Lung (tissue), 12 donors: ENCODE measurements around the gene CEACAM19. TPM values are rescaled to one million over a fixed set of nuclear protein-coding genes. Genes with fewer than 3 reads are reported as not detected.
"Not testable (repeated sequence)": the region's sequence is repeated elsewhere in the genome, so short reads cannot be mapped to it uniquely, and the experiment has no call there.

ENCODE experiments used
- ATAC-seq: fragments of 200-7000 bp; cut with Tn5 transposase; one replicate; pipeline ENCODE4 v1.9.1; 2020; ENCODE audit warnings: moderate number of reproducible peaks; ENCODE audit not compliant: insufficient read depth, low FRiP score
- DNase-seq, 3 donors: peaks; one replicate each; pipeline ENCODE4 v3.0.0-alpha.2; 2013 to 2017
- H3K27ac ChIP-seq, 2 donors: one replicate each; pipeline ENCODE4 v1.5.1; 2013; ENCODE audit warnings: mild to moderate bottlenecking in 2 of 2, moderate library complexity in 2 of 2, control low read depth in 1 of 2, inconsistent platforms in 1 of 2, low read depth in 1 of 2, low read length in 1 of 2
- H3K27me3 ChIP-seq, 3 donors: one replicate each; pipeline ENCODE4 v1.5.1; 2013; ENCODE audit warnings: low read length in 2 of 3; ENCODE audit not compliant: control insufficient read depth in 3 of 3, insufficient read depth in 3 of 3
- H3K36me3 ChIP-seq, 4 donors: one replicate each; pipeline ENCODE4 v1.5.1; 2013; ENCODE audit warnings: low read length in 4 of 4, mild to moderate bottlenecking in 1 of 4, moderate library complexity in 1 of 4; ENCODE audit not compliant: control insufficient read depth in 4 of 4, insufficient read depth in 4 of 4
- H3K4me1 ChIP-seq, 5 donors: one replicate each; pipeline ENCODE4 v1.5.1; 2013; ENCODE audit warnings: low read length in 5 of 5, mild to moderate bottlenecking in 2 of 5, moderate library complexity in 1 of 5; ENCODE audit not compliant: control insufficient read depth in 5 of 5, insufficient read depth in 5 of 5
- H3K4me3 ChIP-seq: one replicate; pipeline ENCODE4 v1.5.1; 2013; ENCODE audit warnings: mild to moderate bottlenecking, control low read depth, moderate library complexity
- H3K9ac ChIP-seq, 2 donors: one replicate each; pipeline ENCODE4 v1.5.1; 2013; ENCODE audit warnings: low read length in 2 of 2, control low read depth in 1 of 2; ENCODE audit not compliant: insufficient read depth in 1 of 2
- H3K9me3 ChIP-seq, 4 donors: one replicate each; pipeline ENCODE4 v1.5.1; 2013; ENCODE audit warnings: low read length in 3 of 4, mild to moderate bottlenecking in 1 of 4, moderate library complexity in 1 of 4; ENCODE audit not compliant: control insufficient read depth in 4 of 4, insufficient read depth in 3 of 4
- WGBS, 2 donors: extraction: QIAGEN DNeasy Blood & Tissue Kit; methylation state at CpG; one replicate each; pipeline ENCODE4 v1.1.7; 2013; 5-methylcytosine and 5-hydroxymethylcytosine counted together
- polyA plus RNA-seq, 2 donors: library from polyadenylated mRNA; stranded (reverse); fragments of 200-250 nt; gene quantifications; one replicate each; pipeline ENCODE4 v1.2.1, GENCODE V29; 2013
- total RNA-seq, 2 donors: library from RNA; depleted of rRNA in 1 of 2; stranded (reverse); fragments of >200 nt in 1 of 2; gene quantifications; one replicate each; pipeline ENCODE4 v1.2.1, GENCODE V29; 2014 to 2021
- TF ChIP-seq, protein P1 (sequence below): IDR thresholded peaks from 2 replicates; pipeline ENCODE4 v1.5.1; 2012; ENCODE audit warnings: mild to moderate bottlenecking; ENCODE audit errors: control extremely low read depth, extremely low read depth
- donor health status: control.
- donor health status: control.
- donor health status: Bipolar disorder and iron deficiency.
- donor health status: healthy.
- donor health status: DM: yes; HTN: yes; CAD: no.

The CEACAM19 gene
- total and polyA plus RNA-seq, 4 donors, result 2.3 to 8.3 (median 4.4) TPM

DNA sequence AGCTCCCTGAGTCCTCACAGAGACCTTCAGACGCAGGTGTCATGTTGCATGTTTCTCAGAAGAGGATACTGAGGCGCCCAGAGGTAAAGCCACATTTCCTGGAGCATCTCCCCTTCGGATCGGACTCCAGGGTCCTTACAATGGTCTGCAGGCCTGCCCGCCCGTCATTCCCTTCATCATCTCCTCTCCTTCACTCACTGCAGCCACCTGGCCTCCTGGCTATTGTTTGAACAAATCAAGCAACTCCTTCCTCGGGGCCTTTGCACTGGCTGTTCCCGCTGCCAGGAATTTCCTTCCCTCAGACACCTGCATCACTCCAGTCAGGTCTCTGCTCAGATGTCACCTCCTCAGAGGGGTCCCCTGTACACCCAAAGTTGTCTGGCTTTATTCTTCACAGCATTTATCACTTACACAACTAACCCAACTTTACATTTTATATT, 48.0 kb downstream of the CEACAM19 start:
- DNase-seq (no peak), ATAC-seq (no peak)
- H3K27ac ChIP-seq, result no peak overlapping the region
- no peaks in the 10 kb centered on the region for H3K27me3 ChIP-seq
- peaks cover 0 to 25% (median 10%) of the 10 kb centered on the region in 5 donors for H3K4me1 ChIP-seq
- 67 to 74% methylated on average over 8 of the region's 8 CpGs for WGBS, 2 donors
- TF ChIP-seq, protein P1, sequence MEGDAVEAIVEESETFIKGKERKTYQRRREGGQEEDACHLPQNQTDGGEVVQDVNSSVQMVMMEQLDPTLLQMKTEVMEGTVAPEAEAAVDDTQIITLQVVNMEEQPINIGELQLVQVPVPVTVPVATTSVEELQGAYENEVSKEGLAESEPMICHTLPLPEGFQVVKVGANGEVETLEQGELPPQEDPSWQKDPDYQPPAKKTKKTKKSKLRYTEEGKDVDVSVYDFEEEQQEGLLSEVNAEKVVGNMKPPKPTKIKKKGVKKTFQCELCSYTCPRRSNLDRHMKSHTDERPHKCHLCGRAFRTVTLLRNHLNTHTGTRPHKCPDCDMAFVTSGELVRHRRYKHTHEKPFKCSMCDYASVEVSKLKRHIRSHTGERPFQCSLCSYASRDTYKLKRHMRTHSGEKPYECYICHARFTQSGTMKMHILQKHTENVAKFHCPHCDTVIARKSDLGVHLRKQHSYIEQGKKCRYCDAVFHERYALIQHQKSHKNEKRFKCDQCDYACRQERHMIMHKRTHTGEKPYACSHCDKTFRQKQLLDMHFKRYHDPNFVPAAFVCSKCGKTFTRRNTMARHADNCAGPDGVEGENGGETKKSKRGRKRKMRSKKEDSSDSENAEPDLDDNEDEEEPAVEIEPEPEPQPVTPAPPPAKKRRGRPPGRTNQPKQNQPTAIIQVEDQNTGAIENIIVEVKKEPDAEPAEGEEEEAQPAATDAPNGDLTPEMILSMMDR, result no peak
- H3K9me3 ChIP-seq, result peaks cover 0 to 7% (median 2%) of the 10 kb centered on the region in 4 donors
- H3K9ac ChIP-seq, result no peak overlapping the region
- H3K36me3 ChIP-seq, result no peaks in the 10 kb centered on the region
- H3K4me3 ChIP-seq, result no peak overlapping the region

DNA sequence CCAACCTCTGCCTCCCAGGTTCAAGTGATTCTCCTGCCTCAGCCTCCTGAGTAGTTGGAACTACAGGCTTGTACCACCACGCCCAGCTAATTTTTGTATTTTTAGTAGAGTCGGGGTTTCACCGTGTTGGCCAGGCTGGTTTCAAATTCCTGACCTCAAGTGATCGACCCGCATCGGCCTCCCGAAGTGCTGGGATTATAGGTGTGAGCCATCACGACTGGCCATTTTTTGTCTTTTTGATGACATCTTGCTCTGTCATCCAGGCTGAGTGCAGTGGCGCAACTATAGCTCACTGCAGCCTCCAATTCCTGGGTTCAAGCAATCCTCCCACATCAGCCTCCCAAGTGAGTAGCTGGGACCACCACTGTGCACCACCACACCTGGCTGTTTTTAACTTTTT, 49.1 kb downstream of the CEACAM19 start:
- not testable (repeated sequence) for H3K9ac ChIP-seq, ATAC-seq, H3K27me3 ChIP-seq, H3K27ac ChIP-seq, H3K9me3 ChIP-seq, H3K4me3 ChIP-seq, H3K36me3 ChIP-seq, DNase-seq
- H3K4me1 ChIP-seq, result peaks cover 0 to 26% (median 12%) of the 10 kb centered on the region in 5 donors
- 89 to 95% methylated on average over 9 of the region's 9 CpGs for WGBS, 2 donors

DNA sequence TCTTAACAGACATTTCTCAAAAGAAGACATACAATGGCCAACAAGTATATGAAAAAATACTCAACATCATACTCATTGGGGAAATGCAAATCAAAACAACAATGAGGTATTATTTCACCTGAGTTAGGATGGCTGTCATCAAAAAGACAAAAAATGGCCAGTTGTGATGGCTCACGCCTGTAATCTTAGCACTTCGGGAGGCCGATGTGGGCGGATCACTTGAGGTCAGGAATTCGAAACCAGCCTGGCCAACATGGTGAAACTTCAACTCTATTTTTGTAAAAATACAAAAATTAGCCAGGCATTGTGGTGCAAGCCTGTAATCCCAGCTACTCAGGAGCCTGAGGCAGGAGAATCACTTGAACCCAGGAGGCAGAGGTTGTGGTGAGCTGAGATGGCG, 49.7 kb downstream of the CEACAM19 start:
- Histone ChIP-seq H3K36me3 (no peaks in the 10 kb centered on the region), H3K27ac (no peak overlapping the region), H3K27me3 (no peaks in the 10 kb centered on the region), H3K9me3 (no peaks in the 10 kb centered on the region), H3K4me1 (peaks cover 0 to 26% (median 12%) of the 10 kb centered on the region in 5 donors), H3K9ac (no peak overlapping the region), H3K4me3 (no peak overlapping the region)
- TF ChIP-seq, protein P1, result no peak
- ATAC-seq, result no peak
- DNase-seq, result no peak
- 65 to 72% methylated on average over 6 of the region's 6 CpGs for WGBS, 2 donors

DNA sequence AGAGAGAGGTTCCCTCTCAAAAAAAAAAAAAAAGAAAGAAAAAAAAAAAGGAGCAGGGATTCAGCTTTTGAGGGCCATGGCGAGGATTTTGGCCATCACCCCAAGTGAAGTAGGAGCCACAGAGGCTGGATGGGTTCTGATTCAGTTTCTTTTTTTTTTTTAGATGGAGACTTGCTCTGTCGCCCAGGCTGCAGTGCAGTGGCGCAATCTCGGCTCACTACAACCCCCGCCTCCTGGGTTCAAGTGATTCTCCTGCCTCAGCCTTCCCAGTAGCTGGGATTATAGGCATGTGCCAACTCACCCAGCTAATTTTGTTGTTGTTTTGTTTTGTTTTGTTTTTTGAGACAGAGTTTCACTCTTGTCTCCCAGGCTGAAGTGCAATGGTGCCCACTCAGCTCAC, 50.1 kb downstream of the CEACAM19 start:
- not testable (repeated sequence) for ATAC-seq, H3K27ac ChIP-seq, H3K9ac ChIP-seq, H3K36me3 ChIP-seq, H3K4me3 ChIP-seq, DNase-seq, H3K9me3 ChIP-seq, H3K27me3 ChIP-seq
- 50 to 60% methylated on average over 5 of the region's 5 CpGs for WGBS, 2 donors
- H3K4me1 ChIP-seq, result peaks cover 0 to 26% (median 12%) of the 10 kb centered on the region in 5 donors
